ENCODE measurements around the gene MTO1.

MTO1 gene

DNA sequence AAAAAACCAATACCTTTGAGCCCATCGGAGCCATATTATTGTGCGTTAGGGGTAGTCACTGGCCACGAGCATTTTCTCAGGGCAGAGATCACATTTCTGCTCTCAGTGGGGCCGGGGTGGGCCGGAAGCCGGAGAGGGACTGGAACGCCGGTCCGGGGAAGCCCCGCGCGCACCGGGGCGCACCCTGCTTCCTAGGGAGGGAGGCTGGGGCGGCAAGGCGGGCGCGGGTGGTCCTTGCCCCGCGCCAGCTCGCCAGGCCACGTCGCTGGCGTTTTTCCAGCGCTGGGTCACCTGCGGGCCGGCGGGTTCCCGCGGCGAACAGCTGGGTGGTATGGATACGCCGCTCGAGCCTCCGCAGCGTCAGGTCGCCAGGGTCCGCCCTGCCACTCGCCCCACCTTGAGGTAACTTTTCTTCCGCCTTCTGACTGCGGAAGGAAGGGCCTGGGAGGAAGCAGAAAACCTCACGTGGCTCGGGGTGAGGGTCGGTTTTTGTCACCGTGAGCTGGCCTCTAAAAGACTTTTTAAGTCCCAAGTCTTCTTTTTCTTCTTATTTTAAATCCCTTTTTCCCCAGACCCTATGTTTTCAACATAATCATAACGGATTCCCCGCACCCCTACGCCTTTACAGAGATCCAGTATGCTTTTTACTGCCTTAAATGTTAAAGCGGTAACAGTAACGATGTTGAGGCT, 62.0 kb downstream of the MTO1 start (continued):
- TF ChIP-seq ZSCAN5A (tag by site-specific recombination; IDR thresholded peaks at IDR 0.05) (peak; percentile 57; the same call in 1 of the 2 replicates), ZNF354C (tag by site-specific recombination; IDR thresholded peaks at IDR 0.05; ENCODE audit: borderline replicate concordance, low read depth) (no peak), ZEB2 (tag by site-specific recombination; IDR thresholded peaks at IDR 0.05) (peak; percentile 63), ZNF549 (tag by site-specific recombination; IDR thresholded peaks at IDR 0.05) (no peak), ZNF146 (tag by site-specific recombination; IDR thresholded peaks at IDR 0.05) (no peak), ZNF114 (tag by site-specific recombination; IDR thresholded peaks at IDR 0.05) (no peak), PRDM2 (tag by site-specific recombination; IDR thresholded peaks at IDR 0.05; ENCODE audit: borderline replicate concordance) (no peak), ZBTB20 (tag by site-specific recombination; IDR thresholded peaks at IDR 0.05) (peak; percentile 88), ZNF600 (tag by site-specific recombination; IDR thresholded peaks at IDR 0.05) (peak; percentile 93), ZNF626 (tag by site-specific recombination; IDR thresholded peaks at IDR 0.05) (no peak), ZNF596 (tag by site-specific recombination; IDR thresholded peaks at IDR 0.05) (no peak), ZNF302 (tag by site-specific recombination; IDR thresholded peaks at IDR 0.05; ENCODE audit: low read depth) (no peak), ZNF639 (tag by site-specific recombination; IDR thresholded peaks at IDR 0.05) (no peak), ZNF501 (tag by site-specific recombination; IDR thresholded peaks at IDR 0.05) (peak; percentile 71; the same call in 1 of the 2 replicates), HOXA7 (CRISPR knock-in tag; IDR thresholded peaks at IDR 0.05; ENCODE audit: borderline replicate concordance) (no peak), SP3 (tag by site-specific recombination; IDR thresholded peaks at IDR 0.05) (peak; percentile 41), ZNF169 (tag by site-specific recombination; IDR thresholded peaks at IDR 0.05) (no peak), ZNF366 (tag by site-specific recombination; conservative IDR thresholded peaks at IDR 0.05) (peak; percentile 8; the same call in 1 of the 2 replicates), ZNF707 (tag by site-specific recombination; IDR thresholded peaks at IDR 0.05) (no peak), TCF7L2 (IDR thresholded peaks at IDR 0.05; ENCODE audit: borderline replicate concordance, low read depth, low read length) (no peak), ZXDB (tag by site-specific recombination; IDR thresholded peaks at IDR 0.05) (peak; percentile 87)
- TF ChIP-seq, protein P1, sequence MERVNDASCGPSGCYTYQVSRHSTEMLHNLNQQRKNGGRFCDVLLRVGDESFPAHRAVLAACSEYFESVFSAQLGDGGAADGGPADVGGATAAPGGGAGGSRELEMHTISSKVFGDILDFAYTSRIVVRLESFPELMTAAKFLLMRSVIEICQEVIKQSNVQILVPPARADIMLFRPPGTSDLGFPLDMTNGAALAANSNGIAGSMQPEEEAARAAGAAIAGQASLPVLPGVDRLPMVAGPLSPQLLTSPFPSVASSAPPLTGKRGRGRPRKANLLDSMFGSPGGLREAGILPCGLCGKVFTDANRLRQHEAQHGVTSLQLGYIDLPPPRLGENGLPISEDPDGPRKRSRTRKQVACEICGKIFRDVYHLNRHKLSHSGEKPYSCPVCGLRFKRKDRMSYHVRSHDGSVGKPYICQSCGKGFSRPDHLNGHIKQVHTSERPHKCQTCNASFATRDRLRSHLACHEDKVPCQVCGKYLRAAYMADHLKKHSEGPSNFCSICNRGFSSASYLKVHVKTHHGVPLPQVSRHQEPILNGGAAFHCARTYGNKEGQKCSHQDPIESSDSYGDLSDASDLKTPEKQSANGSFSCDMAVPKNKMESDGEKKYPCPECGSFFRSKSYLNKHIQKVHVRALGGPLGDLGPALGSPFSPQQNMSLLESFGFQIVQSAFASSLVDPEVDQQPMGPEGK (tag by site-specific recombination; IDR thresholded peaks at IDR 0.05) = peak; percentile 67
- TF ChIP-seq, protein P2, sequence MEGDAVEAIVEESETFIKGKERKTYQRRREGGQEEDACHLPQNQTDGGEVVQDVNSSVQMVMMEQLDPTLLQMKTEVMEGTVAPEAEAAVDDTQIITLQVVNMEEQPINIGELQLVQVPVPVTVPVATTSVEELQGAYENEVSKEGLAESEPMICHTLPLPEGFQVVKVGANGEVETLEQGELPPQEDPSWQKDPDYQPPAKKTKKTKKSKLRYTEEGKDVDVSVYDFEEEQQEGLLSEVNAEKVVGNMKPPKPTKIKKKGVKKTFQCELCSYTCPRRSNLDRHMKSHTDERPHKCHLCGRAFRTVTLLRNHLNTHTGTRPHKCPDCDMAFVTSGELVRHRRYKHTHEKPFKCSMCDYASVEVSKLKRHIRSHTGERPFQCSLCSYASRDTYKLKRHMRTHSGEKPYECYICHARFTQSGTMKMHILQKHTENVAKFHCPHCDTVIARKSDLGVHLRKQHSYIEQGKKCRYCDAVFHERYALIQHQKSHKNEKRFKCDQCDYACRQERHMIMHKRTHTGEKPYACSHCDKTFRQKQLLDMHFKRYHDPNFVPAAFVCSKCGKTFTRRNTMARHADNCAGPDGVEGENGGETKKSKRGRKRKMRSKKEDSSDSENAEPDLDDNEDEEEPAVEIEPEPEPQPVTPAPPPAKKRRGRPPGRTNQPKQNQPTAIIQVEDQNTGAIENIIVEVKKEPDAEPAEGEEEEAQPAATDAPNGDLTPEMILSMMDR (tag by site-specific recombination; IDR thresholded peaks at IDR 0.05) = 0 out of 2 replicates have a peak, but pooled peaks have one; percentile 17
- TF ChIP-seq, protein P3, sequence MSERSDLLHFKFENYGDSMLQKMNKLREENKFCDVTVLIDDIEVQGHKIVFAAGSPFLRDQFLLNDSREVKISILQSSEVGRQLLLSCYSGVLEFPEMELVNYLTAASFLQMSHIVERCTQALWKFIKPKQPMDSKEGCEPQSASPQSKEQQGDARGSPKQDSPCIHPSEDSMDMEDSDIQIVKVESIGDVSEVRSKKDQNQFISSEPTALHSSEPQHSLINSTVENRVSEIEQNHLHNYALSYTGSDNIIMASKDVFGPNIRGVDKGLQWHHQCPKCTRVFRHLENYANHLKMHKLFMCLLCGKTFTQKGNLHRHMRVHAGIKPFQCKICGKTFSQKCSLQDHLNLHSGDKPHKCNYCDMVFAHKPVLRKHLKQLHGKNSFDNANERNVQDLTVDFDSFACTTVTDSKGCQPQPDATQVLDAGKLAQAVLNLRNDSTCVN (tag by site-specific recombination; optimal IDR thresholded peaks at IDR 0.05) = peak; percentile 92

Measured in HEK293 (cell line).